Panc1 (cell line): ENCODE measurements around the gene ZFAND2B. TPM values are rescaled to one million over a fixed set of nuclear protein-coding genes. Genes with fewer than 3 reads are reported as not detected.

ENCODE experiments used
- ATAC-seq: fragments of 200-7000 bp; cut with Tn5 transposase; 2 replicates; pipeline ENCODE4 v1.9.1; 2020; ENCODE audit warnings: mild to moderate bottlenecking, moderate library complexity
- BruUV-seq: library from RNA; stranded (reverse); fragments of 400-500 nt; replicated peaks from 2 replicates; lab custom pipeline; 2021; lab: Mats Ljungman, UMichigan
- CTCF ChIA-PET: fragments of 300-600 bp; sonication (Branson Sonifier 250); formaldehyde crosslinking; loops from one replicate; lab custom pipeline; 2022; ENCODE audit warnings: antibody characterized with exemption; lab: Charles Lee
- POLR2A ChIA-PET: fragments of 300-600 bp; sonication (Branson Sonifier 250); formaldehyde crosslinking; loops from one replicate; lab custom pipeline; 2022; ENCODE audit warnings: antibody characterized with exemption; lab: Charles Lee
- DNase-seq: peaks from one replicate; pipeline ENCODE4 v3.0.0-alpha.2; 2010; ENCODE audit warnings: low read depth, low spot score
- H3K27ac ChIP-seq: 2 replicates; pipeline ENCODE4 v1.5.1; 2011; ENCODE audit warnings: mild to moderate bottlenecking, low read length, inconsistent platforms
- H3K27me3 ChIP-seq: fragments of 200-500 bp; sonication (Bioruptor generic); 2 replicates; pipeline ENCODE4 v1.6.0; 2014; ENCODE audit warnings: low read length, inconsistent platforms; ENCODE audit not compliant: control insufficient read depth, insufficient read depth
- H3K36me3 ChIP-seq: fragments of 200-500 bp; sonication (Bioruptor generic); 2 replicates; pipeline ENCODE4 v1.5.1; 2014; ENCODE audit warnings: inconsistent platforms, mild to moderate bottlenecking, low read length, moderate library complexity; ENCODE audit not compliant: control insufficient read depth, insufficient read depth
- H3K4me1 ChIP-seq: 2 replicates; pipeline ENCODE4 v1.5.1; 2011; ENCODE audit warnings: inconsistent platforms, mild to moderate bottlenecking, low read length, moderate library complexity; ENCODE audit not compliant: control insufficient read depth, insufficient read depth
- H3K4me3 ChIP-seq, 2 experiments: 2 replicates each; pipeline ENCODE4 v1.5.1; 2011 to 2012; ENCODE audit warnings: low read depth in 2 of 2, low read length in 2 of 2, mild to moderate bottlenecking in 2 of 2, inconsistent platforms in 1 of 2, moderate library complexity in 1 of 2
- H3K9me3 ChIP-seq: fragments of 200-500 bp; sonication (Bioruptor generic); 2 replicates; pipeline ENCODE4 v1.5.1; 2014; ENCODE audit warnings: low read depth, mild to moderate bottlenecking, inconsistent platforms, low read length, moderate library complexity; ENCODE audit not compliant: control insufficient read depth, insufficient read depth
- CTCF ChIP-seq: fragments of 450-650 bp; IDR thresholded peaks from 2 replicates; pipeline ENCODE4 v1.5.1; 2017; ENCODE audit warnings: mild to moderate bottlenecking
- POLR2AphosphoS5 ChIP-seq: IDR thresholded peaks from 2 replicates; pipeline ENCODE4 v1.6.1; 2012; ENCODE audit warnings: mild to moderate bottlenecking, low read depth, low read length, moderate library complexity
- REST ChIP-seq, 2 experiments: IDR thresholded peaks; 2 replicates each; pipeline ENCODE4 v1.6.1; 2011 to 2012; ENCODE audit warnings: low read depth in 2 of 2, control low read depth in 1 of 2, low read length in 1 of 2, mild to moderate bottlenecking in 1 of 2, moderate library complexity in 1 of 2; ENCODE audit not compliant: insufficient read depth in 1 of 2
- SIN3A ChIP-seq: IDR thresholded peaks from 2 replicates; pipeline ENCODE4 v1.6.1; 2012; ENCODE audit warnings: low read depth, mild to moderate bottlenecking, low read length, moderate library complexity, borderline replicate concordance; ENCODE audit not compliant: insufficient read depth
- TCF7L2 ChIP-seq: IDR thresholded peaks from 2 replicates; pipeline ENCODE4 v1.6.1; 2011; ENCODE audit warnings: mild to moderate bottlenecking, low read depth, low read length, inconsistent platforms
- in situ Hi-C: cut with HindIII; loops from 2 replicates; pipeline ENCODE4 v1.10.0; 2016; ENCODE audit warnings: low sequenced_read_pairs, low pct_unique_long_range_greater_than_20kb
- intact Hi-C: fragments of 100-400 bp; cut with micrococcal nuclease; formaldehyde crosslinking; loops from one replicate; pipeline ENCODE4 v1.10.0; 2022; ENCODE audit not compliant: unreplicated experiment
- total RNA-seq: library from RNA; stranded (reverse); gene quantifications from one replicate; pipeline ENCODE4 v1.2.1, GENCODE V29; 2021; ENCODE audit not compliant: unreplicated experiment

The ZFAND2B gene
- total RNA-seq, 1 experiment from 2014 or later, result 43.2 TPM

GRCh38 chr2:219207884-219208740 lies 1.5 kb downstream of the ZFAND2B start:
- no peak for ATAC-seq
- TF ChIP-seq SIN3A (no peak), TCF7L2 (no peak), REST (IDR thresholded peaks at IDR 0.05; ENCODE audit: insufficient read depth in 1 of 2, low read depth in 2 of 2, low read length in 1 of 2) (no peak), POLR2AphosphoS5 (no peak), CTCF (no peak)
- in situ Hi-C loops (no loop called here), intact Hi-C loops (no loop called here)
- Histone ChIP-seq H3K4me1 (peaks cover 16% of the 10 kb centered on the region), H3K27ac (peak overlapping the region; percentile 84), H3K27me3 (no peaks in the 10 kb centered on the region), H3K9me3 (no peaks in the 10 kb centered on the region), H3K36me3 (0 out of 2 replicates have a peak, but pooled peaks cover 2% of the 10 kb centered on the region), H3K4me3 (peak overlapping the region; percentile 55 to 93)
- no peak for DNase-seq
- ChIA-PET CTCF (no interaction called here), POLR2A (no interaction called here)
- no TSS peak for BruUV-seq

GRCh38 chr2:219209236-219210195 lies 2.9 kb downstream of the ZFAND2B start:
- no TSS peak for BruUV-seq
- H3K4me1 ChIP-seq, result peaks cover 16% of the 10 kb centered on the region
- in situ Hi-C loops, result no loop called here
- DNase-seq, result no peak
- H3K27ac ChIP-seq, result no peak overlapping the region
- TF ChIP-seq POLR2AphosphoS5 (no peak; the same call in 1 of the 2 replicates), SIN3A (no peak), CTCF (no peak), TCF7L2 (no peak), REST (IDR thresholded peaks at IDR 0.05; ENCODE audit: insufficient read depth in 1 of 2, low read depth in 2 of 2, low read length in 1 of 2) (no peak)
- no peak overlapping the region for H3K4me3 ChIP-seq
- intact Hi-C loops, result loop anchor here (10.0 kb wide), 1 partner anchor 45 kb away; the partner anchor contains the start of gene NHEJ1
- ATAC-seq, result no peak
- H3K9me3 ChIP-seq, result no peaks in the 10 kb centered on the region
- 0 out of 2 replicates have a peak, but pooled peaks cover 2% of the 10 kb centered on the region for H3K36me3 ChIP-seq
- H3K27me3 ChIP-seq, result no peaks in the 10 kb centered on the region
- ChIA-PET CTCF (no interaction called here), POLR2A (interaction anchor here (0.6 kb wide), 1 partner anchor 51 kb away, joined by 3 read pairs; no protein-coding TSS in a partner anchor)
